SK-N-SH (cell line): ENCODE measurements around the gene TCF12. TPM values are rescaled to one million over a fixed set of nuclear protein-coding genes. Genes with fewer than 3 reads are reported as not detected.
A peak's percentile ranks its signal among the peaks of the same experiment; 100 is the strongest.

Source experiments
- CTCF ChIA-PET: fragments of 300-600, 350-600 bp; formaldehyde crosslinking; extraction: SDS; loops from one replicate; lab custom pipeline; 2021; lab: Yijun Ruan, JAX
- POLR2A ChIA-PET: fragments of 350-600 bp; sonication (Branson Sonifier 250); formaldehyde crosslinking; extraction: SDS; loops from one replicate; lab custom pipeline; 2020; ENCODE audit warnings: antibody characterized with exemption, inconsistent platforms; lab: Yijun Ruan, JAX
- DNase-seq: peaks from one replicate; pipeline ENCODE4 v3.0.0; 2012
- H2AFZ ChIP-seq: fragments of 200-600 bp; sonication (generic); 2 replicates; pipeline ENCODE4 v1.8.1; 2016; ENCODE audit warnings: antibody characterized with exemption, mild to moderate bottlenecking, low read depth
- H3F3A ChIP-seq: fragments of 200-600 bp; sonication (generic); replicated peaks from 2 replicates; pipeline ENCODE3; 2016; ENCODE audit warnings: antibody characterized with exemption, mild to moderate bottlenecking; ENCODE audit not compliant: insufficient read depth
- H3K27ac ChIP-seq, 2 experiments: fragments of 200-500 bp in 1 of 2; fragments of 200-600 bp in 1 of 2; sonication (Bioruptor generic) in 1 of 2; sonication (generic), shearing (Covaris generic) in 1 of 2; 2 replicates each; pipeline versions ENCODE4 v1.5.1 to v1.6.1; 2014 to 2016; ENCODE audit warnings: low read depth in 2 of 2, inconsistent platforms in 1 of 2, low read length in 1 of 2, mild to moderate bottlenecking in 1 of 2, mixed read lengths in 1 of 2
- H3K27me3 ChIP-seq: fragments of 200-600 bp; sonication (generic), shearing (Covaris generic); 2 replicates; pipeline ENCODE4 v1.6.1; 2016; ENCODE audit warnings: mixed run types; ENCODE audit not compliant: insufficient read depth
- H3K36me3 ChIP-seq, 2 experiments: fragments of 200-500 bp in 1 of 2; fragments of 200-600 bp in 1 of 2; sonication (Bioruptor generic) in 1 of 2; sonication (generic) in 1 of 2; replicated peaks in 1 of 2; 2 replicates each; pipeline versions ENCODE3 to v1.5.1; 2014 to 2016; ENCODE audit warnings: low read length in 1 of 2, mild to moderate bottlenecking in 1 of 2; ENCODE audit not compliant: insufficient read depth in 2 of 2, control insufficient read depth in 1 of 2
- H3K4me1 ChIP-seq, 2 experiments: fragments of 200-500 bp in 1 of 2; fragments of 200-600 bp in 1 of 2; sonication (Bioruptor generic) in 1 of 2; sonication (generic), shearing (Covaris generic) in 1 of 2; 2 replicates each; pipeline versions ENCODE4 v1.5.1 to v1.6.1; 2014 to 2016; ENCODE audit warnings: low read depth in 1 of 2, low read length in 1 of 2, mixed run types in 1 of 2; ENCODE audit not compliant: insufficient read depth in 2 of 2, control insufficient read depth in 1 of 2
- H3K4me2 ChIP-seq: fragments of 200-600 bp; sonication (generic), shearing (Covaris generic); 2 replicates; pipeline ENCODE4 v1.6.1; 2017; ENCODE audit warnings: mixed run types
- H3K4me3 ChIP-seq, 2 experiments: fragments of 200-500 bp in 1 of 2; fragments of 200-600 bp in 1 of 2; sonication (Bioruptor generic) in 1 of 2; sonication (generic), shearing (Covaris generic) in 1 of 2; 2 replicates each; pipeline versions ENCODE4 v1.5.1 to v1.8.1; 2014 to 2016; ENCODE audit warnings: low read depth in 2 of 2, inconsistent platforms in 1 of 2, low read length in 1 of 2, mild to moderate bottlenecking in 1 of 2, mixed read lengths in 1 of 2, moderate library complexity in 1 of 2
- H3K79me2 ChIP-seq: fragments of 200-600 bp; sonication (generic); 2 replicates; pipeline ENCODE4 v1.8.1; 2017; ENCODE audit warnings: mild to moderate bottlenecking; ENCODE audit not compliant: insufficient read depth
- H3K9ac ChIP-seq: fragments of 200-600 bp; sonication (generic); 2 replicates; pipeline ENCODE4 v1.6.1; 2017; ENCODE audit warnings: mixed run types
- H3K9me2 ChIP-seq: fragments of 200-600 bp; sonication (generic); 2 replicates; pipeline ENCODE4 v1.6.1; 2017; ENCODE audit warnings: mixed run types
- H3K9me3 ChIP-seq: fragments of 200-600 bp; sonication (generic); 2 replicates; pipeline ENCODE4 v1.6.1; 2017; ENCODE audit warnings: mixed run types, mild to moderate bottlenecking, moderate library complexity
- H4K20me1 ChIP-seq: fragments of 200-600 bp; sonication (generic); 2 replicates; pipeline ENCODE4 v1.6.1; 2017; ENCODE audit warnings: mild to moderate bottlenecking, mixed run types; ENCODE audit not compliant: insufficient read depth
- FOSL2 ChIP-seq: IDR thresholded peaks from 2 replicates; pipeline ENCODE4 v1.4.0; 2012; ENCODE audit warnings: low read depth, mild to moderate bottlenecking, moderate library complexity, borderline replicate concordance
- MEF2A ChIP-seq: IDR thresholded peaks from 2 replicates; pipeline ENCODE4 v1.4.0; 2012; ENCODE audit warnings: low read depth, borderline replicate concordance
- POLR2AphosphoS5 ChIP-seq: IDR thresholded peaks from 2 replicates; pipeline ENCODE4 v1.6.1; 2012; ENCODE audit warnings: low read depth, low read length
- SIN3A ChIP-seq: IDR thresholded peaks from 2 replicates; pipeline ENCODE4 v1.6.1; 2012; ENCODE audit warnings: low read depth, mild to moderate bottlenecking, low read length, moderate library complexity, borderline replicate concordance
- SMC3 ChIP-seq: IDR thresholded peaks from 2 replicates; pipeline ENCODE4 v1.6.1; 2012; ENCODE audit warnings: low read depth, low read length, improper control_type of control experiment
- TAF1 ChIP-seq: IDR thresholded peaks from 2 replicates; pipeline ENCODE4 v1.6.1; 2012; ENCODE audit warnings: low read depth, mild to moderate bottlenecking, low read length, moderate library complexity, borderline replicate concordance
- TCF12 ChIP-seq: IDR thresholded peaks from 2 replicates; pipeline ENCODE4 v1.4.0; 2012
- WGBS: methylation state at CpG from one replicate; pipeline ENCODE4 v1.1.6; 2017; ENCODE audit warnings: low lambda C conversion rate; 5-methylcytosine and 5-hydroxymethylcytosine counted together
- polyA plus RNA-seq, 3 experiments: library from polyadenylated mRNA; depleted of rRNA; stranded (reverse); fragments of >200 nt; gene quantifications; 2 replicates each; pipeline ENCODE4 v1.2.3, GENCODE V29; 2012
- TF ChIP-seq, protein P1 (sequence below): IDR thresholded peaks from 2 replicates; pipeline ENCODE4 v1.4.0; 2012; ENCODE audit warnings: low read depth, borderline replicate concordance
- TF ChIP-seq, protein P2 (sequence below): IDR thresholded peaks from 2 replicates; pipeline ENCODE4; 2012

TCF12 gene
- polyA plus RNA-seq, 1 of the 3 experiments (the other 2 are of a cell fraction) = 49.6 TPM

DNA sequence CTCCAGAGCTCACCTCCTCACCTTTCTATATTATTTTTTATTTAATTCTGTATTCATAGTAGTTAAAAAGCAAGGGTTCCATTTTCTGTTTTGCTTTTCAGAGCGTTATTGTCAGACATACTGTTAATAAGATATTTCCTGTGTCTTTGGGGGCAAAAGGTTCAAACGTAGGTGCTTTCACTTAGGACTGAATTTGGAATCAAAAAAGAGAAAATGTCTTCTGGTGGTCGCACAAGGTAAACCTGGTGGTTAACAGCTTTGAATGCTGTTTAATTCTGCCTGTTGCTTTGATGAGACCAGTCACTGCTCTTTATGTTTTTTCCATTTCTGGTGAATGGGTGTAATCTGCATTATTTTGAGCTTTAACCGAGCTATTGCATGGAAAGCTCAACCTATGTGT is 212.5 kb downstream of the TCF12 start:
- H2AFZ ChIP-seq = no peak overlapping the region
- WGBS = 96% methylated on average over 4 of the region's 4 CpGs
- CTCF ChIA-PET = interaction anchor here (1.4 to 2.7 kb wide), 2 partner anchors 8 to 640 kb away, joined by 3 to 15 read pairs; no protein-coding TSS in a partner anchor
- POLR2A ChIA-PET = no interaction called here
- no peak overlapping the region for H3K4me3 ChIP-seq
- H3K27me3 ChIP-seq = no peaks in the 10 kb centered on the region
- no peak overlapping the region for H3K4me2 ChIP-seq
- H3K9me2 ChIP-seq = no peaks in the 10 kb centered on the region
- no peaks in the 10 kb centered on the region for H4K20me1 ChIP-seq
- H3K79me2 ChIP-seq = peaks cover 44% of the 10 kb centered on the region
- no peak for DNase-seq
- no peak for TF ChIP-seq FOSL2
- no peak for TF ChIP-seq MEF2A
- TF ChIP-seq SMC3 = no peak
- TF ChIP-seq, protein P1, sequence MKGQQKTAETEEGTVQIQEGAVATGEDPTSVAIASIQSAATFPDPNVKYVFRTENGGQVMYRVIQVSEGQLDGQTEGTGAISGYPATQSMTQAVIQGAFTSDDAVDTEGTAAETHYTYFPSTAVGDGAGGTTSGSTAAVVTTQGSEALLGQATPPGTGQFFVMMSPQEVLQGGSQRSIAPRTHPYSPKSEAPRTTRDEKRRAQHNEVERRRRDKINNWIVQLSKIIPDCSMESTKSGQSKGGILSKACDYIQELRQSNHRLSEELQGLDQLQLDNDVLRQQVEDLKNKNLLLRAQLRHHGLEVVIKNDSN = no peak
- no peak for TF ChIP-seq POLR2AphosphoS5
- TF ChIP-seq SIN3A = no peak
- H3K9me3 ChIP-seq = no peaks in the 10 kb centered on the region
- no peak overlapping the region for H3K9ac ChIP-seq
- H3K27ac ChIP-seq = no peak overlapping the region
- peaks cover 4% of the 10 kb centered on the region for H3F3A ChIP-seq
- H3K36me3 ChIP-seq = peaks cover 0 to 12% of the 10 kb centered on the region in 2 experiments
- H3K4me1 ChIP-seq = peaks cover 24 to 29% of the 10 kb centered on the region in 2 experiments; a peak in 3 of 4 replicates

DNA sequence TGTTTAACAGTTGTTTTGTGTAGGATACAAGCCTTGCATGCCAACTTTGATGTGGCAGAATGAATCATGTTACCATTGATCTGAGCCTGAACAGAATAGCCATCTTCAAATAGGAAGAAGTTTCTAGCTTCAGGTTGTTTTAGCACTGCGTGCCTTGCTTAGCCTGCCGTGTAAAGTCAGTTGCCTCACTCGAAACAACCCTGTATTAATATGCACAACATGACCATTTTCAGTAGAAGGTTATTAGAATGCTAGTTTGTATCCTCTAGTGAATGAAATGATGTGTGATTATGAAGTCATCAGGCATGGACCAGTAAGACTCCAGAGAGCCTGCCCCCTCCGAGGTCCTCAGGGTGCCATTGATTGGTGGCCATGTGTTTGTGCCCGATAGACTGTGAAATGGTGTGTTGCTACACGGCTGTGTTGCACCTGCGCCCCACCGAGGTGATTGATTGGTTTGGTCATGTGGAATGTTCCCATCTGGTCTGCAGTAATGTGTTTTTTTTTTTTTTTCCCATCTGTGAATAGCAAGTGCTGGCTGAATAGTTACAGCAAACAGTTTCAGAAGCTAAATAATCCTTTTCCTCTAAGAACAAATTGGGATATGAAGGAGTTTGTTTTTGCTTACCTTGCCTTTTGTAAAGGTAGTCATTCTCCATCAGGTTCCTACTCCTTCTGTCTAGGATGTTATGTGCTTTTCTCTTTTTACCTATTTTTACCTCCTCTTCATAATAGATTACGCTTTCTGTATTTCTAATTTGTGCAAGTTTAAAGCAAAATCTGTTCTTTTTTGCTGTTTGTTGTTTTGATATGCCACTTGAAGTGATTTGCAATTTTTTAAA is 214.9 kb downstream of the TCF12 start:
- Histone ChIP-seq H3K4me2 (no peak overlapping the region), H3K9ac (no peak overlapping the region), H3K4me1 (peaks cover 24 to 29% of the 10 kb centered on the region in 2 experiments; a peak in 3 of 4 replicates), H3K36me3 (peaks cover 0 to 12% of the 10 kb centered on the region in 2 experiments), H4K20me1 (no peaks in the 10 kb centered on the region), H3K79me2 (peaks cover 64% of the 10 kb centered on the region), H3F3A (peaks cover 4% of the 10 kb centered on the region), H3K9me3 (no peaks in the 10 kb centered on the region), H3K27me3 (no peaks in the 10 kb centered on the region), H2AFZ (no peak overlapping the region), H3K4me3 (no peak overlapping the region), H3K9me2 (no peaks in the 10 kb centered on the region), H3K27ac (peak overlapping the region in 1 of 2 experiments; percentile 39; a peak in 1 of 4 replicates)
- TF ChIP-seq TAF1 (no peak), TCF12 (peak; percentile 67)
- TF ChIP-seq, protein P2, sequence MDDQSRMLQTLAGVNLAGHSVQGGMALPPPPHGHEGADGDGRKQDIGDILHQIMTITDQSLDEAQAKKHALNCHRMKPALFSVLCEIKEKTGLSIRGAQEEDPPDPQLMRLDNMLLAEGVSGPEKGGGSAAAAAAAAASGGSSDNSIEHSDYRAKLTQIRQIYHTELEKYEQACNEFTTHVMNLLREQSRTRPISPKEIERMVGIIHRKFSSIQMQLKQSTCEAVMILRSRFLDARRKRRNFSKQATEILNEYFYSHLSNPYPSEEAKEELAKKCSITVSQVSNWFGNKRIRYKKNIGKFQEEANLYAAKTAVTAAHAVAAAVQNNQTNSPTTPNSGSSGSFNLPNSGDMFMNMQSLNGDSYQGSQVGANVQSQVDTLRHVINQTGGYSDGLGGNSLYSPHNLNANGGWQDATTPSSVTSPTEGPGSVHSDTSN = peak; percentile 39; the same call in 1 of the 2 replicates
- POLR2A ChIA-PET = no interaction called here
- WGBS = 84% methylated on average over 9 of the region's 9 CpGs
- no peak for DNase-seq
- CTCF ChIA-PET = interaction anchor here (1.2 to 1.7 kb wide), 4 partner anchors 9 to 173 kb away, joined by 3 to 5 read pairs (median 4); no protein-coding TSS in a partner anchor
